Anterior cingulate cortex (tissue), 58 donors: ENCODE results near the gene AKAIN1.

Source experiments
- DNase-seq, 58 donors: peaks; one replicate each; lab custom pipeline; 2025; lab: John Stamatoyannopoulos, UW

The AKAIN1 gene

GRCh38 chr18:5103286-5103685 is 93.8 kb downstream of the AKAIN1 start:
- DNase-seq = no peak

DNA sequence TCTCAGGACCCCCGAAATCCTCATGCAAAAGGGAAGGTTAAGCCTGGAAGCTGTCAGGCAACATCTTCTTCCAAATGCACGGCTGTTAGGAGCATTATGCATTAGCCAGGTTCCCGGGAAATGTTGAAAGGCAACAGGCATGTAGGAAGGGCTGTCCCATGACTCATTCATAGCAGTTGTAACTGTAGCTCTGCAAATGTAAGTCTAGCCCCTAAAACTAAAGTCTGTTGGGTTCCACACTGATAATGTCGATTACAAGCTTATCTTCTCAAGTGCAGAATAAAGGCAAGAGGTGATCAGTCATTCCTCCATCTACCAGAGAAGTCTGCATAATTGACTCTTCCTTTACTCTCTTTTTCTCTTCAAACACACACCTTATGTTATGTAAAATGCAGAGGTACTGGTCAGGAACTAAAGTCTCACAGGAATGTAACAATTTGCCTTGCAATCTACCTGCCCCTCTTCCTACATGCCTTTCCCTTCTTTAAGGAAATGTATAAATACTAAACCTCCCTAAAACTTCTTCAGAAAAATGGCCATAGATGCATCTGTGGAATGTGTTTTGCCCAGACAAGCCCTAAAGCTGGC is 99.8 kb downstream of the AKAIN1 start:
- DNase-seq = no peak

DNA sequence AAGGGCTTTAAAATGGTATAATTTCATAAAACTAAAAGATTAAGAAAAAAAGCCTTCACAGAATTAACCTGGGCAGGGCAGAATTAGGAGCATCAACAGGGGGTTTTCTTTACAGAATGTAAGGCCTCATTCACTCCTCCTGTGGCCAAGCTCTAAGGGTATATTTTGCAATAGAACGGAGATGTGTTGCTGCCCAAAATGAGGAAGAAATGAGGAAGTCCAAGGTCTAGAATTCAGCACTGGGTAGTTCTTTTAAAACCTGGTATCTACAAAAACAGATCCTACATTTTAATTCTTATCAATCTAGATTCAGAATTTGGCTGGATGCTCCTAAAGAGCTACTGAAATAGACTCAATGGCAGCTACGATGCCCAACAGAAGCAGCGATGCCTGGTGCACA is 101.8 kb downstream of the AKAIN1 start:
- no peak for DNase-seq

GRCh38 chr18:5093902-5094301 is 103.2 kb downstream of the AKAIN1 start:
- DNase-seq = no peak
